Tibial nerve (tissue), 4 donors: ENCODE results near the gene NFIA.

Experiments used
- CTCF ChIP-seq, 5 experiments: fragments of 200-600 bp in 3 of 5; fragments of 450-650 bp in 2 of 5; sonication (generic) in 3 of 5; IDR thresholded peaks; one replicate each; pipeline ENCODE4 v1.5.1; 2016 to 2019; ENCODE audit warnings: antibody characterized with exemption in 5 of 5, mild to moderate bottlenecking in 3 of 5, moderate library complexity in 2 of 5
- EP300 ChIP-seq, 2 donors: sonication (generic); formaldehyde crosslinking; IDR thresholded peaks; one replicate each; pipeline ENCODE4 v1.6.1; 2017; ENCODE audit warnings: antibody characterized with exemption in 2 of 2, mild to moderate bottlenecking in 1 of 2
- POLR2A ChIP-seq, 2 donors: fragments of 450-650 bp; IDR thresholded peaks; one replicate each; pipeline ENCODE4 v1.6.1; 2017; ENCODE audit warnings: antibody characterized with exemption in 2 of 2, mild to moderate bottlenecking in 2 of 2, moderate library complexity in 2 of 2

GRCh38 chr1:61368876-61369275, 286.5 kb downstream of the NFIA start:
- TF ChIP-seq CTCF (IDR thresholded peaks at IDR 0.05) (no peak), POLR2A (IDR thresholded peaks at IDR 0.05) (no peak), EP300 (IDR thresholded peaks at IDR 0.05) (no peak)
